Stimulated activated CD4-positive, alpha-beta T cell treated with anti-CD3 and anti-CD28 coated beads, Interleukin-1b, Interleukin-23, amount 100 ng/mL, for 1 hour (primary cell): Measurements from ENCODE around the gene GANAB.
"Not testable (repeated sequence)": the region's sequence is repeated elsewhere in the genome, so short reads cannot be mapped to it uniquely, and the experiment has no call there.

Source experiments
- DNase-seq, 2 donors: peaks; one replicate each; pipeline ENCODE4 v3.0.0-alpha.2; 2020; ENCODE audit warnings: low read depth in 2 of 2

Gene GANAB

DNA sequence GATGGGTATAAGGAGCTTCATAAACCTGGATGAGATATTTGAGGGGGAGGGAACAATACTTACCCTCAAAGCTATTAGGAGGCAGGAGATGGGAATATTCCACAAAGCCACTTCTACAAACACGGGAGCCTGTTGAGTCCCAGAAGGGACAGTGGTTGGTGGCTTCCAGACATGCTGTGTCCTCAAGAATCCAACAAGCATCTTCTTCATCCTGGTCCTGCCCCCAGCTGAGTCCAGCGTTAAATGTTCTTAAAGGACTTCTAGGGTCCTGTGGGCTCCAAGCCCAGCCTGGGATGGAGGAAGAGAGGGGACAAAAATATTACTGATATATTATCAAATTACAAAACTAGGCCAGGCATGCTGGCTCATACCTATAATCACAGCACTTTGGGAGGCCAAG is 21.0 kb upstream of the GANAB start:
- no peak for DNase-seq

DNA sequence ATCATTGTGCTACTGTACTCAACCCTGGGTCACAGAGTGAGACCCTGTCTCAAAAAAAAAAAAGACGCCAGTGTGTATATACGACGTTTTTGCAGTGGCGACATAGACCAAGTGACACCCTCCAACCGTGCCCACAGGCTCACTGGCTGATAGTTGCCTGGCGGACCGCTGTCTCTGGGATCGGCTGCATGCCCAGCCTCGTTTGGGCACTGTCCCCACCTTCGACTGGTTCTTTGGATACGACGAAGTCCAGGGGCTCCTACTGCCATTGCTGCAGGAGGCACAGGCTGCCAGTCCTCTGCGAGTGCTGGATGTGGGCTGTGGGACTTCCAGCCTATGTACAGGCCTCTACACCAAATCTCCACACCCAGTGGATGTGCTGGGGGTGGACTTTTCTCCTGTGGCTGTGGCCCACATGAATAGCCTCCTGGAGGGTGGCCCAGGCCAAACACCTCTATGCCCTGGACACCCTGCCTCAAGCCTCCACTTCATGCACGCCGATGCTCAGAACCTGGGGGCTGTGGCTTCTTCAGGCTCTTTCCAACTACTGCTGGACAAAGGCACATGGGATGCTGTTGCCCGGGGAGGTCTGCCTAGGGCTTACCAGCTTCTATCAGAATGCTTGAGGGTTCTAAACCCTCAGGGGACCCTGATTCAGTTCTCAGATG is 20.0 kb upstream of the GANAB start:
- DNase-seq = no peak

- DNase-seq = no peak
Measured at GRCh38 chr11:62665599-62666258, 19.3 kb upstream of the GANAB start.

- peak; percentile 92 to 94 for DNase-seq
Measured at GRCh38 chr11:62665075-62665598, 18.7 kb upstream of the GANAB start, which contains the start of the genes C11orf98 and CSKMT. TSS of gene C11orf98 (minus strand) at chr11:62665210. CDS start at chr11:62665169, 41 bp downstream. TSS of gene CSKMT (plus strand) at chr11:62665312. CDS start at chr11:62665880, 568 bp downstream.

DNA sequence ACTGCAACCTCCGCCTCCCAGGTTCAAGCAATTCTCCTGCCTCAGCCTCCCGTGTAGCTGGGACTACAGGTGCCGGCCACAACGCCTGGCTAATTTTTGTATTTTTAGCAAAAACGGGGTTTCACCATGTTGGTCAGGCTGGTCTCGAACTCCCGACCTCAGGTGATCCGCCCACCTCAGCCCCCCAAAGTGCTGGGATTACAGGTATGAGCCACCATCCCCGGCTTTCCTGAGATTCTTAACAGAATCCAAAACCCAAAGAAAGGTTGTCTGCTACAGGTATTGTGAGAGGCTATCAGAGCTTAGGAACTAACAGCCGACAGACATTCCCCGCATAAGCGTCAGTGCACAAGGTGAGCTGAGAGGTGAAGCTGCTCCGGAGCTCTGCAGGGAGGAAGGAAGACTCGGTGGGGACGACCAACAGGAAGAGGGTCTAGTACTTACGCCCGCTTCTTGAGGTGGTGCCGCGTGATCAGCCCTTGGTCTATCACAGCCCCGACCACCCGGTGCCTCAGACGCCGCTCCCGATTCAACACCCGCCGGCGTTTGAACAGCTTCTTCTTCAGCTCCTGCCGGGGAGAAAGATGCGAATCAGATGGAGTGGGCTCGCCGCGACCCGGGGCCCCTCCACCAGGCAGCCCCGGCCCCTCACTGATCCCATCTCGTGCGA is 18.1 kb upstream of the GANAB start:
- no peak for DNase-seq

- DNase-seq = no peak
Measured at GRCh38 chr11:62656796-62657429, 10.5 kb upstream of the GANAB start.

GRCh38 chr11:62654297-62654696 is 7.9 kb upstream of the GANAB start:
- DNase-seq = no peak

DNA sequence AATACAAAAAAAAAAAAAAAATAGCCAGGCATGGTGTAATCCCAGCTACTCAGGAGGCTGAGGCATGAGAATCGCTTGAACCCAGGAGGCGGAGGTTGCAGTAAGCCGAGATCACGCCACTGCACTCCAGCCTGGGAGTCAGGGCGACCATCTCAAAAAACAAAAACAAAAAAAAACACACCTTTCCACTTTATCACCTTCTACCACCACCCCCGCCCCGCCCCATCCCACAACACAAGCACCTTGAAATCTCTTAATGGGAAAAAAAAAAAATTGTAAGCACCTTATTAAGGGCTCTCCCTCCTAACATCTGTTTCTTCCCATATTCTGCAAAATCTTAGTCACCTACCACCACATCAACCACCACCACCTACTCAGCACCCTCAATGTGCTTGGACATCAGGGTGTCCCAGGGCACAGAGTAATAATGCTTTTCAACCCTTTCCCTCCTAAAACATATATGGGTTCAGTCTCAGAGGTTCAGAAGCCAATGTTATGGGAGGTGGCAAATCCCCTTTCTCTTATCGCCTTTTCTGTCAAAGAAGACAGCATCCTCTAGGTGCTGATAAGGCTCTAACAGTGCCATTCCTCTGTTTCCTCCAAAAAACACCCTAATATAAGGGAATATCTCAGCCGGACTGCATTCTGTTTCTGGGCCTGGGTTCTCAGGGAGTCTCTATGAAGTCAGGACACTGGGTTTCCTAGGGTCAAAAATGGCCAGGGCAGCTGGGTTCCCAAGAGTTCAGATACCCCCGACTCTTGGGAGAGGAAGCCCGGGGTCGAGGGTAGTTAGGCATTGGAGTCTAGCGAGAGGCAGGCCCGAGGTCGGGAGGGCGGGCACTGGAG is 6.0 kb upstream of the GANAB start:
- DNase-seq = no peak

GRCh38 chr11:62650283-62650682 is 3.9 kb upstream of the GANAB start:
- not testable (repeated sequence) for DNase-seq

- DNase-seq = no peak
Measured at GRCh38 chr11:62649486-62649885, 3.1 kb upstream of the GANAB start.

GRCh38 chr11:62648967-62649364 is 2.6 kb upstream of the GANAB start:
- no peak for DNase-seq

GRCh38 chr11:62648185-62648966 is 2.0 kb upstream of the GANAB start:
- no peak for DNase-seq

DNA sequence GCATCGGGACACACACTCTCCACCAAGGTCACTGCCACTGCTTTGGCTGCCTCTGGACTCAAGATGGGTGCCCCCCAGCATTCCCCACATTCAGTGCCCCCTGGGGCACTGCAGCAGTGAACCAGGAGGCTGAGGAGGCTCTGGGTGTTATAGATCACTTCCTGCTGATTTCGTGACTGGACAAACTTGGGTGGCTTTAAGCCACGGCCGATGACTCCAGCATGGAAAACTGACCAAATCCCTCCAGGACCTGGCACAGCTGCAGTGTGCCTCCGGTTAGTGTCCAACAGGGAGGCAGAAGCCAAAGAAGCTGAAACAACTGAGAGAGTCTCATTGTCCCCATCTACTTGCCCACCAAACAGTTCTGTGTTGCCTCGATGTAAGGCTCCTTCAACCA is 1.2 kb upstream of the GANAB start:
- DNase-seq = no peak

GRCh38 chr11:62646825-62647608 is 604 bp upstream of the GANAB start:
- no peak for DNase-seq

- no peak for DNase-seq
Measured at GRCh38 chr11:62645671-62645945, 805 bp downstream of the GANAB start.

DNA sequence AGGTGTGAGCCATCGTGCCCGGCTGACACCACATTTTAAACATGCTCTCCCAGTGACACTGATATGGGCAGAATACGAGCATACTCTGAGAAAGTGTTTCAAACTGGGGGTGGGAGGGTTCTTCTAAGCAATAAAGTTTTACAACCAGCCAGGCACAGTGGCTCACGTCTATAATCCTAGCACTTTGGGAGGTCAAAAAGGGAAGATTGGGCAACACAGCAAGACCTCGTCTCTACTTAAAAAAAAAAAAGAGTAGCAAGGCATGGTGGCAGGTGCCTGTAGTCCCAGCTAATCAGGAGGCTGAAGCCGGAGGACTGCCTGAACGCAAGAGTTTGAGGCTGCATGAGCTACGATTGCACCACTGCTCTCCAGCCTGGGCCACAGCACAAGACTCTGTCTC is 2.2 kb downstream of the GANAB start:
- no peak for DNase-seq

DNA sequence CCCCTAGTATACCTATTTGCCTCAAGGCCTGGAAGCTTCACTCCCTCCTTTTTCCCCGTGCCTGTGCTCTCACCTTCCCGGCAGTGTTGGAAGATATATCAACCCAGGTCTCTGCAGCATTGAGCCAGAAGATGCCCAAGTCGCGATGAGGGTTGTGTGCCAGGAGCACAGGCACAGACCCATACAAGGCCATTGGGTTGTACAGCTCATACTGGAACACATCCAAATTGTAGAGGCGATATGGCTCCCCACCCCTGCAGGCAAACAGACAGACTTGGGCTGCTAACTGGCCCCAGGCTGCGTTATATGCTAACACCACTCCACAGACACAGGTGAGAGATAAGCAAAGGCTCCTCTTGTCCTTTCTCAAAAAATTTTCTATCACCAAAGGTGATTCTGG is 13.9 kb downstream of the GANAB start:
- no peak for DNase-seq

- DNase-seq = no peak
Measured at GRCh38 chr11:62627713-62628112, 18.7 kb downstream of the GANAB start.

DNA sequence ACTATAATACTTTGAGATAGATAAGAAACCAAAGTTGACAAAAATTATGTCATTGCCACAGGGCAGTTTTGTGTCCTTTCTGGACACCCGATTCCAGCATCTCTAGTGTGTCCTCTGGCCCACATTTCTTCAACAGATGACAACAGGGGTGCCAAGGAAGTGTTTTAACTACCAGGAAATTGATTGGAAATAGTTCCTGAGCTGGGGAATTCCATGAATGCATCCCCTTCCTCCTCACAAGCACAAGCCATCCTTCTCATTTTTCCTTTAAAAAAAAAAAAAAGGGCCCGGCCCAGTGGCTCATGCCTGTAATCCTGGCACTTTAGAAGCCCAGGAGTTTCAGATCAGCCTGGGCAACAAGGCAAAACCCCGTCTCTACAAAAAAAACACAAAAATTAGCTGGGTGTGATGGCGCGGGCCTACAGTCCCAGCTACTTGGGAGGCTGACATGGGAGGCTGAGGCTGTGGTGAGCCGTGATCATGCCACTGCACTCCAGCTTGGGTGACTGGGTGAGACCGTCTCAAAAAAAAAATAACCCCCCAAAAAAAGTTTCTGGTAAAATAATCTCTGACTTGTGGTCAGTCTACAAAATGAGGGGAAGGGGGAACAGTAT is 23.8 kb downstream of the GANAB start:
- DNase-seq = no peak
